Skeletal muscle tissue (tissue), 4 donors: ENCODE measurements around the gene AREG. TPM values are rescaled to one million over a fixed set of nuclear protein-coding genes. Genes with fewer than 3 reads are reported as not detected.

Experiments used
- H3K27ac ChIP-seq: one replicate; pipeline ENCODE4 v1.7.0; 2013; ENCODE audit warnings: mild to moderate bottlenecking, low read depth, low read length, inconsistent platforms
- H3K27me3 ChIP-seq, 3 donors: one replicate each; pipeline ENCODE4 v1.7.0; 2013; ENCODE audit warnings: low read length in 3 of 3; ENCODE audit not compliant: control insufficient read depth in 3 of 3, insufficient read depth in 3 of 3
- H3K36me3 ChIP-seq, 3 donors: one replicate each; pipeline ENCODE4 v1.7.0; 2013; ENCODE audit warnings: low read length in 3 of 3; ENCODE audit not compliant: control insufficient read depth in 3 of 3, insufficient read depth in 3 of 3
- H3K4me1 ChIP-seq, 3 donors: one replicate each; pipeline ENCODE4 v1.7.0; 2013; ENCODE audit warnings: low read length in 3 of 3, mild to moderate bottlenecking in 3 of 3; ENCODE audit not compliant: control insufficient read depth in 3 of 3, insufficient read depth in 3 of 3
- H3K4me3 ChIP-seq, 3 donors: one replicate each; pipeline ENCODE4 v1.7.0; 2013; ENCODE audit warnings: low read length in 3 of 3
- H3K9ac ChIP-seq, 3 donors: one replicate each; pipeline ENCODE4 v1.7.0; 2013; ENCODE audit warnings: low read length in 3 of 3, mild to moderate bottlenecking in 3 of 3, moderate library complexity in 2 of 3, low read depth in 1 of 3
- H3K9me3 ChIP-seq, 3 donors: one replicate each; pipeline ENCODE4 v1.7.0; 2013; ENCODE audit warnings: low read length in 3 of 3; ENCODE audit not compliant: control insufficient read depth in 3 of 3
- total RNA-seq: library from RNA; depleted of rRNA; stranded (reverse); fragments of >200 nt; gene quantifications from one replicate; pipeline ENCODE4 v1.2.3, GENCODE V29; 2014
- donor health status: Osteomylitis.

AREG gene
- total RNA-seq, 1 donor from 2014 or later, result not detected

DNA sequence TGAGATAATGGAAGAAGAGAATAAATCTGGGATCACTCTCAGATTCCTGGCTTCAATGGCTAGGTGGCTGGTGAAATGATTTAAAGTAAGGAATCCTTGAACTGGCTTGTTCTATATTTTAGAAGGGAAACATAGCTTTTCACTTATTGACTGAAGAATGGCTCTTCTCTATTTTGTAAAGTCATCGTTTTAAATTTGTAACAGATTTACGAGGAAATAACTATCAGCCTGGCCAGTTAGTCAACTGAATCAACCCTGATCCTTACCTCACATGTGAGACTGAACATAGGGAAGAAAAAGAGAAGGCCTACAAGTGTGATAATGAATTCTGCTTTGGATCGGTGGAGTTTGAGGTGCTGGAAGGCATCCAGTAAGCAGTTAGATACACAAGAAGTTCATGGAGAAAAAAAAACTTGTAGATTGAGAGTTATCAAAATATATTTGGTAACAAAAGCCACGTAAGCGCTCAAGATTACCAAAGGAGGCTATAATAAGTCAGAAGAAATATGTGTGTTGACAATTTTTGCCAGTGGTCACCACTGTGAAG lies 12.0 kb downstream of the AREG start:
- no peak overlapping the region for H3K9ac ChIP-seq
- no peaks in the 10 kb centered on the region for H3K27me3 ChIP-seq
- no peaks in the 10 kb centered on the region for H3K4me1 ChIP-seq
- H3K4me3 ChIP-seq, result no peak overlapping the region
- no peaks in the 10 kb centered on the region for H3K9me3 ChIP-seq
- H3K36me3 ChIP-seq, result no peaks in the 10 kb centered on the region
- H3K27ac ChIP-seq, result no peak overlapping the region

DNA sequence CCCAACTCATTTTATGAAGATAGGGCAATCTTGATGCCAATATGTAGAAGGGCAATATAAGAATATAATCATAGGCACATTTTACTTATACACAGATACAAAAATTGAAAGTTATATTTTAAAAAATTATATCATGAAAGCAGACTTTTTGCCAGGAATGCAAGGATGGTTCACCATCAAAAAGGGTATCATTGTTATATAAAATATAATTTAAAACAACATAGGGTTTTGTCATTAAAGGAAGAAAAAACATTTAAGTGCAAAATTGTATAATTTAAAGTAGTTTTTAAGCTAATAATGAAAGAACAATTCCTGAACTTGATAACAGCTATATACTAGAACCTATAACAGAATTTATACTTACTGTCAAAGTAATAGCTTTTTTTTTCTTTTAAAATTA lies 15.9 kb downstream of the AREG start:
- H3K4me1 ChIP-seq, result no peaks in the 10 kb centered on the region
- no peaks in the 10 kb centered on the region for H3K36me3 ChIP-seq
- H3K27me3 ChIP-seq, result no peaks in the 10 kb centered on the region
- H3K9me3 ChIP-seq, result no peaks in the 10 kb centered on the region
- no peak overlapping the region for H3K4me3 ChIP-seq
- no peak overlapping the region for H3K27ac ChIP-seq
- no peak overlapping the region for H3K9ac ChIP-seq

DNA sequence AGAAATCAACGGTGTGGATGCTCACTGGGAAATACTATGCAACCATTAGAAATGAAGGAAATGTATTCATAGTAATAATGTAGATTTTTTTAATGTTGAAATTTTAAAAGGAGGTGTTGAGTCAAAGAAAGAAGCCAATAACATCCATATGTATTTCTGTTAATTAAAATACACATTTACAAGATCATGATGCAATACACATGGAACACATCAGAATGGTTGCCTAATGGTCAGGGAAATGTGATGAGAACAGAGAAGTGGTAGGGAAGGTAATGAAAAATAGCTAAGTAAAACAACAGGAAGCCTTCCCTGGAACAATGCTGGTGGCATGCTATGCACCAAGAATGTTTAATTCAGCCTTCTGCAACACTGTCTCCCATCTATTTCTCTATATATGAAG lies 18.2 kb downstream of the AREG start:
- H3K27ac ChIP-seq, result no peak overlapping the region
- no peak overlapping the region for H3K4me3 ChIP-seq
- no peaks in the 10 kb centered on the region for H3K36me3 ChIP-seq
- no peaks in the 10 kb centered on the region for H3K9me3 ChIP-seq
- no peaks in the 10 kb centered on the region for H3K27me3 ChIP-seq
- H3K9ac ChIP-seq, result no peak overlapping the region
- no peaks in the 10 kb centered on the region for H3K4me1 ChIP-seq

DNA sequence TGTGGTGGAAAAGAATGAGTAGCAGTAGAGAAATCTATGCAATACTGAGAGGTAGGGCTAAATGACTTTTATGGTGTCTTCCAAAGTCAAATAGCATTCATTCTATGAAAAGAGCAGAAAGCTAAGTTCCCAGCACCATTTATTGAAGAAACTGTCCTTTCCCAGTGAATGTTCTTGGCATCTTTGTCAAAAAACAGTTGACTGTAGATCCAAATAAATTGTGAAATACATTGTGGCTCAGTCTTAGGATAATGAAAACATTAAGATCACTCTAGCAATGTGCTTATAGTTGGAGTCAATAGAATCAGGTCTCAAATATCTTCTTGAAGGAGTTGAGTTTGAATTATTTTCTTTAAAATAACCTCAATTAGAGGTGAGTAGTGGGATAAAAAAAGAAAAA lies 19.4 kb downstream of the AREG start:
- Histone ChIP-seq H3K27me3 (no peaks in the 10 kb centered on the region), H3K36me3 (no peaks in the 10 kb centered on the region), H3K27ac (no peak overlapping the region), H3K9me3 (no peaks in the 10 kb centered on the region), H3K4me3 (no peak overlapping the region), H3K4me1 (no peaks in the 10 kb centered on the region), H3K9ac (no peak overlapping the region)

DNA sequence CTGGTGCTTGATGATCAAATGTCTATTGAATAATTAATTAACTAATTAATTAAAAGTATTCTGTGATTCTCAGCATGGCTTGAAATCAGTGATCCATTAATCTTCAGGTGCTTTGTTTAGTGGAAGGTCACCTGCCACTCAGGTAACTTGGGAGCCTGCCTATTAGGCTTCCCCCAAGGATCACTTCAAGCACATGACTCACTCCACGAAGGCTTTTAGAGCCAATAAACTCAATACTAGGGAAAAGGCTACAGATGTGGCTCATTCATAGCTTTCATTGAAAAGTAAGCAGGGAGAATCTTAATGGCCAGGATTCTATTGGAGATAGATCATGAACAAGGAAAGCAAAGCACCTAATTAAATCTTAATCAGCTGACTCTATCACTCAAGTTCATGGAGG lies 21.3 kb downstream of the AREG start:
- H3K27ac ChIP-seq, result no peak overlapping the region
- no peak overlapping the region for H3K4me3 ChIP-seq
- H3K36me3 ChIP-seq, result no peaks in the 10 kb centered on the region
- no peaks in the 10 kb centered on the region for H3K4me1 ChIP-seq
- no peaks in the 10 kb centered on the region for H3K27me3 ChIP-seq
- no peak overlapping the region for H3K9ac ChIP-seq
- H3K9me3 ChIP-seq, result no peaks in the 10 kb centered on the region

DNA sequence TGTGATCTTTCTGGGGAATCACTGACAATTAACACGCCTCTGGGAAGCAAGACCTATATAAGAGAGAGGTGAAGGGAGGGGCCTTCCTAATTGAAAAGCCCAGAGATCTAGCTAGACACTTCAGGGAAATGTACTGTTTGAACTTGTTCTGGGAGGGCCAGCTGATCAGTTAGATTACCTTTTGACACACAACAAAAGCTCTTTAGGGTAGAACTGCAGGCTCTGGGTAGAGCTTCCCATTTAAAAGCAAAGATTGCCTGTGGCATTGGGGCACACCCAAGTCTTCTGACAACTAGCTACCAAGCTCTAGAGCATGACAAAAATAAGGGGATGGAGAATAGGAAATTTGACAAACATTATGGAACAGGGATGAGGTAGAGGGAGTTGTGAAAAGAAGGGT lies 26.3 kb downstream of the AREG start:
- Histone ChIP-seq H3K36me3 (no peaks in the 10 kb centered on the region), H3K4me1 (peaks cover 0 to 3% (median 0%) of the 10 kb centered on the region in 3 donors), H3K27ac (no peak overlapping the region), H3K9me3 (no peaks in the 10 kb centered on the region), H3K4me3 (no peak overlapping the region), H3K27me3 (no peaks in the 10 kb centered on the region), H3K9ac (no peak overlapping the region)

DNA sequence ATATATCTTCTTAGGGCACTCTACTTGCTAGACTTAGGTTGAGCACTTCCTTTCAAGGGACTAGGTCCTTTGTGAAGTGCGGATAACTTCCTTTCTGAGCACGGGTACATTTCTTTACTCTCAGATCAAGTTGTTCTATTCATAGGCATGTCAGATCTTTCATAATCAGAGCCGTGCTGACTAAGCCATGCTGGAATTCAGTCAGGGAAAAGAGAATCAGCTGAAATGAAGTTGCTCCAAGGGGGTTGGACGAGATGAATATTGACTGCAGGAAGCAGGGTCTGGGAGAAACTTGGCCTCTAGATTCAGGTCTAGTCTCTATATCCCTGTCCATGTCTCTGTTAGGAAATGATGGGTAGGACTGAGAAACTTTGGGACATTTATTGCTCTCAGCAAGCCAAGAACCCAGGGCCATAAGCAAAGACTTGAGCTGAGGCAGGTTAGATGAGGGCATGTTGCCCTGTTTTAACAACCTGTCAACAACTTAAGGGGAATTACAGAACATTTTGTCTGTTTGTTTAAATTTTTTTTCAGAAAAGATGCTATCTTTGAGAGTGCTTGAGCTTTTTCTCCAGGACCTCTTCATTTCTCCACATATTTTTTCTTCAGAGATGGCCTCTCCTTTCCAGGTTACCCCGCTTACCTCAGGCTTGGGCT lies 28.3 kb downstream of the AREG start:
- H3K36me3 ChIP-seq, result no peaks in the 10 kb centered on the region
- H3K9me3 ChIP-seq, result no peaks in the 10 kb centered on the region
- H3K27ac ChIP-seq, result no peak overlapping the region
- H3K9ac ChIP-seq, result no peak overlapping the region
- peaks cover 0 to 3% (median 0%) of the 10 kb centered on the region in 3 donors for H3K4me1 ChIP-seq
- no peak overlapping the region for H3K4me3 ChIP-seq
- H3K27me3 ChIP-seq, result no peaks in the 10 kb centered on the region

DNA sequence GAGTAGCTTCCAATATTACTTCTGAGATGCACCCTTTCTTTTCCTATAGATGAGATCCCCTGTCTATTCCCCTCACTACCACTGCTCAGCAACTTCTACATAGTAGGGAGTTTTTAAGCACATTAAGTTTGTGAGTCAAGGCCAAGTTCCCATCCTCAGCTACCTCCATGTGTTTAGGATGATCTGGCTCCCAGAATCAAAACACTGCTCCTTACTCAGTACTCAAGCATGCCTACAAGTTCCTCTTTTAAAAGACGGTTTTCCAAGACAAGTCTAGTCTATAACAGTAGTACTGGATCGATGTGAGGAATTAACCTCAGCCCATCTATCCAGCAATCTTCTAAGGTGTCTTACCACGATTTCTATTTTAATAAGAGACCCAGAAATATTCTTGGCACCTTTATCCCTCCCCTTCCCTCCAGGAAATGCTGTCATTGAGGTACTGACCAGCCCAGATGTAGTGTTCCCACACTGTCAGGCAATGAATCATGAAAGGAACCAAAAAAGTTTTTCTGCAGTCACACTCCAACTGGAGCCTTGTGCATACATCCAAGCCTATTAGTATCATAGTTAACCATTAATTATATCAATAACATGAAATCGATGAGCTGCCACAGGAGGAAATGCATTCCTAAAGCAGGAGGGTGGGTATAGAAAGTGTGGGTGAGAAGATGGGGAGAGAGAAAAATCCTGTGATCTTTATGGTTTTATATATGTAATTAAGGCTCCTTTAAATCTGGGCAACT lies 29.6 kb downstream of the AREG start:
- H3K27me3 ChIP-seq, result no peaks in the 10 kb centered on the region
- no peaks in the 10 kb centered on the region for H3K9me3 ChIP-seq
- no peak overlapping the region for H3K4me3 ChIP-seq
- peaks cover 0 to 3% (median 0%) of the 10 kb centered on the region in 3 donors for H3K4me1 ChIP-seq
- no peaks in the 10 kb centered on the region for H3K36me3 ChIP-seq
- H3K9ac ChIP-seq, result no peak overlapping the region
- H3K27ac ChIP-seq, result no peak overlapping the region

DNA sequence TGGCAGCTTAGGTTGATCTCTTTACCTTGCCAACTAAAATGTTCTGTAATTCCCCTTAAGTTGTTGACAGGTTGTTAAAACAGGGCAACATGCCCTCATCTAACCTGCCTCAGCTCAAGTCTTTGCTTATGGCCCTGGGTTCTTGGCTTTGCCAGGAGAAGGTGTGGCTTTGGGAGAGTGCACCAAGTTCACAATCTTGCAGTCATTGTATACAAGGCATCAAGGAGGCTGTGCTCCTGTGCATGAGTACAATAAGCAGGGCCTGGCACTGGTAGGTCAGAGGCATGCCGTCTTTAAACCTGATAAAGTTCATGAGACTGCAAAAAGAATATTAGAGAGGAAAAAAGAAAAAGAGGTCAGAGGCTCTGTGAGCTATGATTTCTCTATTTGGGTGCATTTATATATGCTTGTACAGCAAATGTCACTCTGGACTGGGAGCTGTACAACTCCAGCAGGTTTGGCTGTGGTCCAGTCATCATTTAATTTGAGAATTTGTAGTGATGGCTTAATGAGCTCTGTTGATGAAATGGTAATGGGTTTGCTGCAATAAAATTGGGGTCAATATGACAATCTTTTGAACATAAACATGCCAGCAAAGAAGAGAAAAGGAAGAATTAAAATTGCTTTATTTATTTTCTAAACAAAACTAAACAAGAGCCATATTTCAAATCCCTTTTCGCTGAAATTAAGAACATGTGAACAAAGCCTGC lies 30.3 kb downstream of the AREG start:
- Histone ChIP-seq H3K4me3 (no peak overlapping the region), H3K9ac (no peak overlapping the region), H3K9me3 (no peaks in the 10 kb centered on the region)

DNA sequence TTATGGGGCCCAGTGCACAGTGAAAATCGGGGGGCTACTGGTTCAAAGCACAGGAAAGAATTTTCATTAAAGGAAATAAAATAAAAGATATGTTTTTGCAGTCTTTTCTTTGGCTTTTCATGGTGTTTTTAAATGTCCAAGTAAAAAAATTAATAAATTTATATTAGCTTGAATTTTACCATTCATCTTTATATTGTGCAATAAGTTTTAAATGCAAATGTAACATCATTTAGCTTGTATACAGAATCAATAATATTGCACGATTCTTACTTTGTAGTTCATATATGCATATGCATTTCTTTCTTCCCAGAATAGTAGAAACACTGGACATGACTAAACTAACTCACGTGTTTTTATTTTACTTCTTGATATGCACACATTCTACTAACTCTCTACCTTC lies 31.0 kb downstream of the AREG start:
- H3K27ac ChIP-seq, result no peak overlapping the region
- H3K4me3 ChIP-seq, result no peak overlapping the region
- no peak overlapping the region for H3K9ac ChIP-seq
- peaks cover 0 to 3% (median 0%) of the 10 kb centered on the region in 3 donors for H3K4me1 ChIP-seq
- no peaks in the 10 kb centered on the region for H3K9me3 ChIP-seq
- no peaks in the 10 kb centered on the region for H3K36me3 ChIP-seq
- H3K27me3 ChIP-seq, result no peaks in the 10 kb centered on the region

More for the DNA sequence above, 30.3 kb downstream of the AREG start:
- peaks cover 0 to 3% (median 0%) of the 10 kb centered on the region in 3 donors for H3K4me1 ChIP-seq
- no peaks in the 10 kb centered on the region for H3K36me3 ChIP-seq
- no peaks in the 10 kb centered on the region for H3K27me3 ChIP-seq
- no peak overlapping the region for H3K27ac ChIP-seq
